Measurements from ENCODE around the gene RAB11B. TPM values are rescaled to one million over a fixed set of nuclear protein-coding genes. Genes with fewer than 3 reads are reported as not detected.

The RAB11B gene
- total and polyA plus RNA-seq, 4 donors, result 27.3 to 91.2 (median 45.0) TPM

DNA sequence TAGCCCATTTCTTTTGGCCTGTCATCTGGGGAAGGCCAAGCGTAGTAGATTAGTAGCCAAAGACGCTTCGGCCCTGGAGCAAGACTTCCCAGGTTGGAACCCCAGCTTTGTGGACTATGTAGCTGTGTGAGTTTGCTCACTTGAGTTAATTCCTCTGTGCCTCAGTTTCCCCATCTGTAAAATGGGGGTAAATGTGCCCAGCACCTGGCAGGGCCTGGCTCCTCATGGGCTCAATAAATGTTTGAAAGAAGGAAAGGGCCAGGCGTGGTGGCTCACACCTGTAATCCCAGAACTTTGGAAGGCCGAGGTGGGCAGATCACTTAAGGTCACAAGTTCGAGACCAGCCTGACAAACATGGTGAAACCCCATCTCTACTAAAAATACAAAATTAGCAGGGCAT, 39.7 kb downstream of the RAB11B start:
- no peaks in the 10 kb centered on the region for H3K9me3 ChIP-seq (ENCODE audit: control insufficient read depth in 4 of 4, low read length in 3 of 4)
- H3K27ac ChIP-seq (ENCODE audit: low read depth in 1 of 2, low read length in 2 of 2), result no peak overlapping the region
- TF ChIP-seq FOXA2 (IDR thresholded peaks at IDR 0.05), result no peak
- DNase-seq (ENCODE audit: low spot score), result no peak
- H3K4me3 ChIP-seq (ENCODE audit: low read depth in 1 of 3, low read length in 3 of 3), result no peak overlapping the region
- peaks cover 0 to 3% (median 1%) of the 10 kb centered on the region in 4 donors for H3K4me1 ChIP-seq (ENCODE audit: control insufficient read depth in 4 of 4, insufficient read depth in 4 of 4, low read length in 3 of 4)
- 95% methylated on average over 6 of the region's 6 CpGs for WGBS
- no peak overlapping the region for H3K9ac ChIP-seq (ENCODE audit: low read depth in 1 of 2, low read length in 2 of 2)
- H3K36me3 ChIP-seq (ENCODE audit: control insufficient read depth in 4 of 4, insufficient read depth in 3 of 4, low read depth in 1 of 4, low read length in 3 of 4), result peaks cover 3 to 7% (median 5%) of the 10 kb centered on the region in 4 donors
- no peaks in the 10 kb centered on the region for H3K27me3 ChIP-seq (ENCODE audit: control insufficient read depth in 4 of 4, insufficient read depth in 4 of 4, low read length in 3 of 4)

- H3K27ac ChIP-seq (ENCODE audit: low read depth in 1 of 2, low read length in 2 of 2), result no peak overlapping the region
- H3K36me3 ChIP-seq (ENCODE audit: control insufficient read depth in 4 of 4, insufficient read depth in 3 of 4, low read depth in 1 of 4, low read length in 3 of 4), result peaks cover 3 to 7% (median 5%) of the 10 kb centered on the region in 4 donors
- H3K4me1 ChIP-seq (ENCODE audit: control insufficient read depth in 4 of 4, insufficient read depth in 4 of 4, low read length in 3 of 4), result peaks cover 0 to 3% (median 1%) of the 10 kb centered on the region in 4 donors
- no peaks in the 10 kb centered on the region for H3K27me3 ChIP-seq (ENCODE audit: control insufficient read depth in 4 of 4, insufficient read depth in 4 of 4, low read length in 3 of 4)
- H3K9me3 ChIP-seq (ENCODE audit: control insufficient read depth in 4 of 4, low read length in 3 of 4), result no peaks in the 10 kb centered on the region
- no peak for DNase-seq (ENCODE audit: low spot score)
- TF ChIP-seq FOXA1 (IDR thresholded peaks at IDR 0.05) (no peak), YY1 (IDR thresholded peaks at IDR 0.05) (no peak), RXRA (IDR thresholded peaks at IDR 0.05) (no peak), EGR1 (IDR thresholded peaks at IDR 0.05; ENCODE audit: low read depth in 2 of 2) (no peak), GABPA (IDR thresholded peaks at IDR 0.05 in 1 of 2, conservative IDR thresholded peaks at IDR 0.05 in 1 of 2) (no peak), REST (IDR thresholded peaks at IDR 0.05) (no peak), SP1 (IDR thresholded peaks at IDR 0.05) (no peak), FOXA2 (IDR thresholded peaks at IDR 0.05) (no peak), HNF4A (conservative IDR thresholded peaks at IDR 0.05) (no peak), ATF3 (IDR thresholded peaks at IDR 0.05) (no peak), JUND (IDR thresholded peaks at IDR 0.05) (no peak), CTCF (IDR thresholded peaks at IDR 0.05; ENCODE audit: low read depth, low read length, missing input control) (no peak), NR2F2 (IDR thresholded peaks at IDR 0.05) (no peak), HNF4G (IDR thresholded peaks at IDR 0.05) (no peak), RAD21 (IDR thresholded peaks at IDR 0.05) (no peak)
- TF ChIP-seq, protein P1, sequence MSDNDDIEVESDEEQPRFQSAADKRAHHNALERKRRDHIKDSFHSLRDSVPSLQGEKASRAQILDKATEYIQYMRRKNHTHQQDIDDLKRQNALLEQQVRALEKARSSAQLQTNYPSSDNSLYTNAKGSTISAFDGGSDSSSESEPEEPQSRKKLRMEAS (IDR thresholded peaks at IDR 0.05), result no peak
- no peak overlapping the region for H3K9ac ChIP-seq (ENCODE audit: low read depth in 1 of 2, low read length in 2 of 2)
- H3K4me3 ChIP-seq (ENCODE audit: low read depth in 1 of 3, low read length in 3 of 3), result no peak overlapping the region
- 95% methylated on average over 20 of the region's 20 CpGs for WGBS
Measured at GRCh38 chr19:8430650-8431049, 40.5 kb downstream of the RAB11B start.
